ENCODE measurements around the gene NRG2.

The NRG2 gene

DNA sequence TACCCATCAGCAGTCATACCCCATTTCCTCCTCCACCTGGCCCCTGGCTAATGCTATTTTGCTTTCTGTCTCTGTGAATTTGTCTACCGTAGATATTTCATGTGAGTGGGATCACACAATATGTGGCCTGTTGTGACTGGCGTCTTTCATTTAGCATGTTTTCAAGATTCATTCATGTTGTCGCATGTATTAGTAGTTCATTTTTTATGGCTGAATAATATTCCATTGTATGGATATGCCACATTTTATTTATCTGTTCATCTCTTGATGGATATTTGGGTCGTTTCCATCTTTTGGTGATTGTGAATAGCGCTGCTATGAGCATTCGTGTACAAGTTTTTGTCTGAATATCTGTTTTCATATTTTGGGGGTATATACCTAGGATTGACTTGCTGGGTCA lies 213.6 kb downstream of the NRG2 start:
- H3K4me1 ChIP-seq, result no peaks in the 10 kb centered on the region
- no peaks in the 10 kb centered on the region for H4K20me1 ChIP-seq
- no peak overlapping the region for H3K4me3 ChIP-seq
- peaks cover 0 to 12% (median 5%) of the 10 kb centered on the region in 11 experiments; a peak in 9 of 22 replicates for H3K9me3 ChIP-seq (replicated peaks in 1 of 11)
- H3K9ac ChIP-seq, result no peak overlapping the region
- no peaks in the 10 kb centered on the region for H3K27me3 ChIP-seq
- H3K36me3 ChIP-seq, result no peaks in the 10 kb centered on the region
- H3K27ac ChIP-seq, result no peak overlapping the region
- no peak for TF ChIP-seq Cebpa-rat (IDR thresholded peaks at IDR 0.05)
- no peak overlapping the region for H3K4me2 ChIP-seq

GRCh38 chr5:139828207-139828895 lies 214.7 kb downstream of the NRG2 start:
- H3K36me3 ChIP-seq, result no peaks in the 10 kb centered on the region
- no peak overlapping the region for H3K27ac ChIP-seq
- no peaks in the 10 kb centered on the region for H3K4me1 ChIP-seq
- peaks cover 0 to 12% (median 5%) of the 10 kb centered on the region in 11 experiments; a peak in 9 of 22 replicates for H3K9me3 ChIP-seq (replicated peaks in 1 of 11)
- no peak overlapping the region for H3K4me2 ChIP-seq
- no peaks in the 10 kb centered on the region for H3K27me3 ChIP-seq
- H3K9ac ChIP-seq, result no peak overlapping the region
- TF ChIP-seq Cebpa-rat (IDR thresholded peaks at IDR 0.05), result no peak
- H4K20me1 ChIP-seq, result no peaks in the 10 kb centered on the region
- no peak overlapping the region for H3K4me3 ChIP-seq

- no peaks in the 10 kb centered on the region for H3K4me1 ChIP-seq
- TF ChIP-seq Cebpa-rat (IDR thresholded peaks at IDR 0.05), result no peak
- H4K20me1 ChIP-seq, result no peaks in the 10 kb centered on the region
- no peaks in the 10 kb centered on the region for H3K36me3 ChIP-seq
- peaks cover 0 to 12% (median 5%) of the 10 kb centered on the region in 11 experiments; a peak in 9 of 22 replicates for H3K9me3 ChIP-seq (replicated peaks in 1 of 11)
- no peak overlapping the region for H3K27ac ChIP-seq
- H3K27me3 ChIP-seq, result no peaks in the 10 kb centered on the region
- no peak overlapping the region for H3K4me3 ChIP-seq
- no peak overlapping the region for H3K4me2 ChIP-seq
- no peak overlapping the region for H3K9ac ChIP-seq
Observed at GRCh38 chr5:139825690-139826089, 217.4 kb downstream of the NRG2 start.

DNA sequence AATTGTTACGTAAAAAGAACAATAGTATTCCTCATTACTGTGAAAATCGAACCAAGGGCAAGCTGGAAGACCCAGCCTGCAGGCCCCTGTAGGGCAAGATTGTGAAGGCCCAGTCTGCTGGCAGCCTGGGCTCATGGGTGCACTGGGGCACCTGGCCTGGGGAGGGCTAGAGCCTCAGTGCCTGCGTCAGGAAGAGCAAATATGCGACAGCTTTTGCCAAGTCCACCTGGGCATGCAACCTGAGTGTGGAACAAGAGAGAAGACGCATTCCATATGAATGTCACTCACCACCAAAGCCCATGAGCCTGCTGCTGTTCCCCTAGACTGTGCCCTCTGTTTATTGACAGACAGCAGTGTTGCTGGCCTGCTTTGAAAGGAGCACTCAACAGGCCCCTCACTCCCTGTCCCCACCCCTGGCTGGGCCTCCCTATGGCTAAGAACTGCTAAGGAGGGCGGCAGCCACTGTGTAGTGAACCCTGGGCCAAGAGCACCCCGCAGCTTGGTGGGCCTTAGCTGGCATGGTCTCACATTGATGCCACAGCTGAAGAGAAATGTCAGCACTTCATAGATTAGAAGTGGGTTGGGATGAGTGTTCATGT lies 219.2 kb downstream of the NRG2 start:
- H3K4me2 ChIP-seq, result no peak overlapping the region
- no peaks in the 10 kb centered on the region for H3K4me1 ChIP-seq
- H3K27me3 ChIP-seq, result no peaks in the 10 kb centered on the region
- no peak overlapping the region for H3K27ac ChIP-seq
- no peaks in the 10 kb centered on the region for H4K20me1 ChIP-seq
- no peaks in the 10 kb centered on the region for H3K36me3 ChIP-seq
- no peak for TF ChIP-seq Cebpa-rat (IDR thresholded peaks at IDR 0.05)
- H3K9me3 ChIP-seq (replicated peaks in 1 of 11), result peaks cover 7 to 29% (median 12%) of the 10 kb centered on the region in 11 experiments; a peak in 20 of 22 replicates
- no peak overlapping the region for H3K4me3 ChIP-seq
- H3K9ac ChIP-seq, result no peak overlapping the region

DNA sequence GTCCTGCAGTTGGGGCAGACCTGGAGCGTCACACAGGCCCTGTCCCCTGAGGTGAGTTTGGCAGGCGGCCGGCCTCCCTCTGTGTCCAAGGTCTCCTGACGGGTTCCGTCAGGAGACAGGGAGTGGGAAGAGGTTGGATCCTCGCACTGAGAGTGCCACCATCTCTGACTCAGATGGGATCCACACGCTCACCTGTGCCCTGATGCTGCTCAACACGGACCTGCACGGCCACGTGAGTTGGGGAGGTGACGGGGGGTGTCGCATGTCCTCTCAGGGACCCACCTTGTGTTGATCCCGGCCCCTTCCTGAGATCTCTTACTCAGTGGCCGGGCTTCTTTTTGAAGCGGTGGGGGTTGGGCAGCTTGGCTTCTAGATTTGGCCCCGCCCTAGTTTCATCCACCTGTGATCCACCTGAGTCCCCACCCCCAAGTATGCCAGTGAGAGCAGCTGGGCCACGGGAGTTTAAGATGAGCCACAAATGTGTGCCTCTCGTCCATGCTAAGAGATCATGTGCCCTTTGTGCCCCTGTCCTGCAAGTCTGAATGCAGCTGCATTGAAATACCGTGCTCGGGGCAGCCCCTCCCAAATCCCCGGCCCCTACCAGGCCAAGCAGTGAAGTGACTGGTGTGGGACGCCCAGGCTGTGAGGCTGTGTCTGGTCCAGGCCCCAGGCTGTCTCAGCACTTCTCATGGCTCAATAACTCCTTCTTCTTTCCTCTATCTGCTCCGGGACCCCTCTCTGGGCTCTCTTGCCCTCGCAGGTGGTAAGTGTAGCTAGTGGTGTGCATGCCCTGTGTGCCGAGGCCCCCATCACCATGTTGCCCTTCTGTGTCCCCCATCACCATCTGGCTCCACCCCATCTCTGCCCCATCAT lies 220.3 kb downstream of the NRG2 start:
- Histone ChIP-seq H3K36me3 (no peaks in the 10 kb centered on the region), H3K9ac (no peak overlapping the region), H3K27ac (no peak overlapping the region), H3K4me2 (no peak overlapping the region), H3K9me3 (replicated peaks in 1 of 11) (peaks cover 16 to 31% (median 22%) of the 10 kb centered on the region in 11 experiments), H3K27me3 (no peaks in the 10 kb centered on the region), H4K20me1 (no peaks in the 10 kb centered on the region), H3K4me3 (no peak overlapping the region), H3K4me1 (no peaks in the 10 kb centered on the region)
- no peak for TF ChIP-seq Cebpa-rat (IDR thresholded peaks at IDR 0.05)

DNA sequence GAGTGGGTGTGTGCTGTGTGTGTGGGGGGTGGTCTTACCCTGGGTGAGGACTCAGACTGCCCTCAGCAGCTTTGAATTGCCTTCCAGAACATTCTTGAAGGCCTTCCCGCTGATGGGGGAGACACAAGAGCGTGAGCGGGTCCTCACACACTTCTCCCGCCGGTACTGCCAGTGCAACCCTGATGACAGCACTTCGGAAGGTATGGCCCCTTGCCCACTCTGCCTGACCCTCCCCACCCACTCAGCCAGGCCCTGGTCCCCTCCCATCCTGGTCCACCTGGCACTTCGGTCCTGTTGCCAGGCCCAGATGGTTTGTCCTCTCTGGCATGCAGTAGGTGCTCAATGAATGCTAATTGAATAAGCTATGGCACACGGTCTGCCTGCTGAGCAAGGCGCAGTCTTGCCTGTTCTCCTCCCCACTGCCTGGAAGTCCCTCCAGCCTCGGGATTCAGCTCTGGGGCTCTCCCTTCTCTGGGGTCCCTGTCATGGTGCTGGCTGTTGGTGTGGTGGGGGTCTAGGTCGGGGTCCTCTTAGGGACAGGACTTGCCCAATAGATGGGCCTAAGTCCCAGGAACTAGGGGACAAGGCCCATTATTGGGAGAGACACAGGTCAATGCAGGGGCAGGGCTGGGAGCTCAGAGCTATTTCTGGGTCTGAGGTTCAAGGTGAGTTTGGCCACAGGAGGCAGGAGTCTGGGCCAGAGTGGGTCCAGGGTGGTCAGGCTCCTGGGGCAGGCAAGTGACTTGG lies 221.1 kb downstream of the NRG2 start:
- no peaks in the 10 kb centered on the region for H3K27me3 ChIP-seq
- no peak for TF ChIP-seq Cebpa-rat (IDR thresholded peaks at IDR 0.05)
- no peaks in the 10 kb centered on the region for H4K20me1 ChIP-seq

GRCh38 chr5:139820606-139821005 lies 222.5 kb downstream of the NRG2 start:
- H3K4me3 ChIP-seq, result no peak overlapping the region
- no peak overlapping the region for H3K9ac ChIP-seq
- H3K27ac ChIP-seq, result no peak overlapping the region
- no peak overlapping the region for H3K4me2 ChIP-seq
- H4K20me1 ChIP-seq, result no peaks in the 10 kb centered on the region
- H3K36me3 ChIP-seq, result no peaks in the 10 kb centered on the region
- no peak for TF ChIP-seq Cebpa-rat (IDR thresholded peaks at IDR 0.05)
- H3K27me3 ChIP-seq, result no peaks in the 10 kb centered on the region
- peaks cover 16 to 32% (median 24%) of the 10 kb centered on the region in 11 experiments for H3K9me3 ChIP-seq (replicated peaks in 1 of 11)
- H3K4me1 ChIP-seq, result no peaks in the 10 kb centered on the region

More for the DNA sequence above, 221.1 kb downstream of the NRG2 start:
- no peak overlapping the region for H3K9ac ChIP-seq
- H3K27ac ChIP-seq, result no peak overlapping the region
- H3K9me3 ChIP-seq (replicated peaks in 1 of 11), result peaks cover 16 to 32% (median 24%) of the 10 kb centered on the region in 11 experiments
- no peaks in the 10 kb centered on the region for H3K4me1 ChIP-seq
- H3K36me3 ChIP-seq, result no peaks in the 10 kb centered on the region
- no peak overlapping the region for H3K4me2 ChIP-seq
- no peak overlapping the region for H3K4me3 ChIP-seq

- Histone ChIP-seq H3K4me1 (no peaks in the 10 kb centered on the region), H3K4me2 (no peak overlapping the region), H3K9ac (no peak overlapping the region), H3K27me3 (no peaks in the 10 kb centered on the region), H3K27ac (no peak overlapping the region), H4K20me1 (no peaks in the 10 kb centered on the region), H3K4me3 (no peak overlapping the region), H3K36me3 (no peaks in the 10 kb centered on the region), H3K9me3 (replicated peaks in 1 of 11) (peaks cover 16 to 32% (median 24%) of the 10 kb centered on the region in 11 experiments)
- TF ChIP-seq Cebpa-rat (IDR thresholded peaks at IDR 0.05), result no peak
Observed at GRCh38 chr5:139820130-139820529, 223.0 kb downstream of the NRG2 start.

DNA sequence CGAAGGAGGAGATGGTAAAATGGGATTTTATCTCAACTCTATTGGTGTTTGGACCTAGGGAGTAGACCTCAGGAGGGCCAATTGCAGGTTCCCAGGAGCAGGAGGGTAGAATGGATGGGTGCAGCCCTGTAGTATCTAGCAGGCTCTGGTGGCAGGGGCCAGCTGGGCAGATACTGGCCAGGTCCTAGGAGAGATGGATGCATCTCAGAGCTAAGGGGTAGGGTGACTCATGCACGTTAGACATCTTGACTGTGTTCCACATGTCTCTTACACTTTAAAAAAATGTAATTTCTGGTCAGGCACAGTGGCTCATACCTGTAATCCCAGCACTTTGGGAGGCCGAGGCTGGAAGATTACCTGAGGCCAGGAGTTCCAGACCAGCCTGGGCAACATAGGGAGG lies 225.1 kb downstream of the NRG2 start:
- H3K27me3 ChIP-seq, result no peaks in the 10 kb centered on the region
- H3K4me3 ChIP-seq, result no peak overlapping the region
- H3K4me2 ChIP-seq, result no peak overlapping the region
- no peak for TF ChIP-seq Cebpa-rat (IDR thresholded peaks at IDR 0.05)
- no peak overlapping the region for H3K9ac ChIP-seq
- no peaks in the 10 kb centered on the region for H4K20me1 ChIP-seq
- peaks cover 16 to 32% (median 24%) of the 10 kb centered on the region in 11 experiments for H3K9me3 ChIP-seq (replicated peaks in 1 of 11)
- no peaks in the 10 kb centered on the region for H3K36me3 ChIP-seq
- H3K27ac ChIP-seq, result no peak overlapping the region
- no peaks in the 10 kb centered on the region for H3K4me1 ChIP-seq
